CD4-positive, alpha-beta T cell (primary cell): ENCODE data around the gene YJEFN3. TPM values are rescaled to one million over a fixed set of nuclear protein-coding genes. Genes with fewer than 3 reads are reported as not detected.
A peak's percentile ranks its signal among the peaks of the same experiment; 100 is the strongest.

Experiments used
- ATAC-seq: fragments of 200-7000 bp; cut with Tn5 transposase; one replicate; pipeline ENCODE4 v1.10.0; 2022; ENCODE audit warnings: mild to moderate bottlenecking; ENCODE audit not compliant: poor library complexity
- CTCF ChIA-PET: fragments of 350-600 bp; sonication (Branson Sonifier 250); formaldehyde crosslinking; loops from one replicate; lab custom pipeline; 2021; ENCODE audit warnings: antibody characterized with exemption, inconsistent platforms; lab: Charles Lee
- POLR2A ChIA-PET: fragments of 350-600 bp; sonication (Branson Sonifier 250); formaldehyde crosslinking; loops from one replicate; lab custom pipeline; 2021; ENCODE audit warnings: antibody characterized with exemption, inconsistent platforms; lab: Charles Lee
- DNase-seq, 14 experiments: peaks; one replicate each; pipeline ENCODE4 v3.0.0-alpha.2; 2013 to 2020; ENCODE audit warnings: mixed read lengths in 2 of 14
- H3K27ac ChIP-seq, 2 donors: one replicate each; pipeline versions ENCODE4 v1.5.1 to v1.7.0; 2013; ENCODE audit warnings: low read length in 2 of 2, low read depth in 1 of 2, mild to moderate bottlenecking in 1 of 2
- H3K27me3 ChIP-seq, 2 experiments: 1 replicate in 1 of 2; 2 replicates in 1 of 2; pipeline versions ENCODE4 v1.6.1 to v1.7.0; 2013; ENCODE audit warnings: low read length in 2 of 2, control low read depth in 1 of 2, mild to moderate bottlenecking in 1 of 2, moderate library complexity in 1 of 2; ENCODE audit not compliant: insufficient read depth in 2 of 2, control insufficient read depth in 1 of 2
- H3K36me3 ChIP-seq: one replicate; pipeline ENCODE4 v1.6.1; 2013; ENCODE audit warnings: low read length, control low read depth; ENCODE audit not compliant: insufficient read depth
- H3K4me1 ChIP-seq: one replicate; pipeline ENCODE4 v1.6.1; 2013; ENCODE audit warnings: low read length, control low read depth; ENCODE audit not compliant: insufficient read depth
- H3K4me3 ChIP-seq: one replicate; pipeline ENCODE4 v1.5.1; 2013; ENCODE audit warnings: mild to moderate bottlenecking, low read length, moderate library complexity
- H3K9me3 ChIP-seq, 2 experiments: 1 replicate in 1 of 2; 2 replicates in 1 of 2; pipeline versions ENCODE4 v1.6.1 to v1.7.0; 2013; ENCODE audit warnings: low read length in 2 of 2, mild to moderate bottlenecking in 2 of 2, control low read depth in 1 of 2, moderate library complexity in 1 of 2; ENCODE audit not compliant: control insufficient read depth in 1 of 2, insufficient read depth in 1 of 2
- H3K27ac Mint-ChIP-seq: one replicate; pipeline ENCODE4 v1.8.0; 2020; ENCODE audit warnings: mixed read lengths
- H3K27me3 Mint-ChIP-seq: one replicate; pipeline ENCODE4 v1.8.0; 2021; ENCODE audit warnings: mixed read lengths
- H3K36me3 Mint-ChIP-seq: one replicate; pipeline ENCODE4 v1.8.0; 2021; ENCODE audit warnings: low read depth, mixed read lengths
- H3K4me1 Mint-ChIP-seq: one replicate; pipeline ENCODE4 v1.8.0; 2021; ENCODE audit warnings: low read depth, mixed read lengths
- H3K4me3 Mint-ChIP-seq: one replicate; pipeline ENCODE4 v1.8.0; 2020; ENCODE audit warnings: mild to moderate bottlenecking, mixed read lengths
- H3K9me3 Mint-ChIP-seq: one replicate; pipeline ENCODE4 v1.8.0; 2020; ENCODE audit warnings: mixed read lengths
- CTCF ChIP-seq: fragments of 200-600 bp; IDR thresholded peaks from one replicate; pipeline ENCODE4 v1.8.0; 2022; ENCODE audit warnings: antibody characterized with exemption, mild to moderate bottlenecking
- intact Hi-C, 2 experiments: fragments of 100-400 bp; cut with DNase I in 1 of 2; cut with micrococcal nuclease in 1 of 2; formaldehyde crosslinking; loops; one replicate each; pipeline versions ENCODE4 v1.15.1 to v1.9.0; 2023 to 2025; cut with DNase I, micrococcal nuclease
- polyA plus RNA-seq, 2 donors: library from polyadenylated mRNA; unstranded; fragments of 120-200 nt; gene quantifications; one replicate each; pipeline ENCODE4 v1.2.1, GENCODE V29; 2013
- total RNA-seq, 174 experiments: library from RNA in 2 of 174; stranded (reverse) in 2 of 174; gene quantifications; one replicate each; pipeline ENCODE4 v1.2.3 and lab custom pipeline; 2021 to 2026

The YJEFN3 gene
- 1 to 10 TPM; 3.7 to 4.4 TPM for total RNA-seq
- polyA plus RNA-seq (2013, experiment 1 of 2) = 2.9 TPM
- 3.4 TPM for polyA plus RNA-seq (2013, experiment 2 of 2)
- total RNA-seq (lab: John Stamatoyannopoulos, UW) = 0.56 to 8.4 (median 4.1) reads per million in 172 experiments

- H3K4me3 Mint-ChIP-seq = no peak within 1 kb of the TSS
These were observed at the start of gene YJEFN3 for GRCh38 chr19:19528721-19529490. Gene YJEFN3 (plus strand): TSS chr19:19528911. CDS start chr19:19528933, 22 bp downstream.

GRCh38 chr19:19480688-19481087, 48.0 kb upstream of the YJEFN3 start:
- Histone ChIP-seq H3K36me3 (peaks cover 32% of the 10 kb centered on the region), H3K9me3 (no peaks in the 10 kb centered on the region), H3K27ac (no peak overlapping the region), H3K27me3 (no peaks in the 10 kb centered on the region), H3K4me3 (no peak overlapping the region), H3K4me1 (peaks cover 64% of the 10 kb centered on the region)
- DNase-seq (no peak), ATAC-seq (peak; percentile 11)
- Mint-ChIP-seq H3K27ac (peak overlapping the region; percentile 80), H3K4me1 (peaks cover 66% of the 10 kb centered on the region), H3K27me3 (no peaks in the 10 kb centered on the region), H3K4me3 (no peak overlapping the region), H3K9me3 (no peaks in the 10 kb centered on the region), H3K36me3 (peaks cover 57% of the 10 kb centered on the region)
- ChIA-PET POLR2A (no interaction called here), CTCF (no interaction called here)
- intact Hi-C loops = loop anchor here in 1 of 2 experiments (5.0 kb wide), 1 partner anchor 33 kb away; no protein-coding TSS in a partner anchor
- no peak for TF ChIP-seq CTCF

More at GRCh38 chr19:19528721-19529490, at the start of gene YJEFN3:
- no peaks in the 10 kb centered on the region for H3K27me3 Mint-ChIP-seq
- POLR2A ChIA-PET = no interaction called here
- peaks cover 42% of the 10 kb centered on the region for H3K36me3 Mint-ChIP-seq
- Histone ChIP-seq H3K4me3 (no peak within 1 kb of the TSS), H3K4me1 (peaks cover 20% of the 10 kb centered on the region), H3K36me3 (peaks cover 41% of the 10 kb centered on the region), H3K27me3 (no peaks in the 10 kb centered on the region), H3K9me3 (no peaks in the 10 kb centered on the region), H3K27ac (no peak within 1 kb of the TSS)
- TF ChIP-seq CTCF = no peak
- H3K9me3 Mint-ChIP-seq = no peaks in the 10 kb centered on the region
- CTCF ChIA-PET = interaction anchor here (1.3 to 4.2 kb wide), 2 partner anchors 100 to 115 kb away, joined by 3 to 57 read pairs; partner anchors contain the start of gene GMIP
- intact Hi-C loops = no loop called here
- no peak for DNase-seq
- no peak within 1 kb of the TSS for H3K27ac Mint-ChIP-seq
- no peak for ATAC-seq
- H3K4me1 Mint-ChIP-seq = peaks cover 12% of the 10 kb centered on the region

GRCh38 chr19:19482809-19483596, 45.7 kb upstream of the YJEFN3 start:
- no peak overlapping the region for H3K4me3 ChIP-seq
- peaks cover 44% of the 10 kb centered on the region for H3K36me3 ChIP-seq
- H3K9me3 Mint-ChIP-seq = no peaks in the 10 kb centered on the region
- no peaks in the 10 kb centered on the region for H3K27me3 Mint-ChIP-seq
- no peak overlapping the region for H3K4me3 Mint-ChIP-seq
- no peak for TF ChIP-seq CTCF
- ChIA-PET CTCF (interaction anchor here (0.7 kb wide), 1 partner anchor 25 kb away, joined by 3 read pairs; no protein-coding TSS in a partner anchor), POLR2A (no interaction called here)
- intact Hi-C loops = loop anchor here in 1 of 2 experiments (5.0 kb wide), 1 partner anchor 36 kb away; no protein-coding TSS in a partner anchor
- no peaks in the 10 kb centered on the region for H3K27me3 ChIP-seq
- peaks cover 62% of the 10 kb centered on the region for H3K4me1 Mint-ChIP-seq
- peak overlapping the region; percentile 80 for H3K27ac Mint-ChIP-seq
- H3K4me1 ChIP-seq = peaks cover 64% of the 10 kb centered on the region
- H3K9me3 ChIP-seq = no peaks in the 10 kb centered on the region
- no peak for DNase-seq
- peaks cover 38% of the 10 kb centered on the region for H3K36me3 Mint-ChIP-seq
- ATAC-seq = peak; percentile 32
- no peak overlapping the region for H3K27ac ChIP-seq
